Heart right ventricle (tissue), 16 donors: ENCODE data around the gene YDJC. TPM values are rescaled to one million over a fixed set of nuclear protein-coding genes. Genes with fewer than 3 reads are reported as not detected.

Experiments
- ATAC-seq, 8 donors: fragments of 200-7000 bp; cut with Tn5 transposase; one replicate each; pipeline ENCODE4 v1.9.1; 2020; ENCODE audit warnings: mild to moderate bottlenecking in 8 of 8, moderate library complexity in 8 of 8, moderate number of reproducible peaks in 1 of 8
- DNase-seq, 2 donors: peaks; one replicate each; pipeline ENCODE4 v3.0.0-alpha.2; 2020
- H3K27ac ChIP-seq, 10 donors: fragments of 200-600 bp; sonication (generic) in 2 of 10; one replicate each; pipeline versions ENCODE4 v1.5.0 to v1.8.0; 2020 to 2022; ENCODE audit warnings: mild to moderate bottlenecking in 3 of 10
- H3K27me3 ChIP-seq, 7 donors: fragments of 200-600 bp; one replicate each; pipeline ENCODE4 v1.8.0; 2021 to 2022; ENCODE audit warnings: mild to moderate bottlenecking in 2 of 7
- H3K36me3 ChIP-seq, 9 donors: fragments of 200-600 bp; sonication (generic) in 1 of 9; one replicate each; pipeline versions ENCODE4 v1.5.0 to v1.8.0; 2020 to 2022; ENCODE audit warnings: mild to moderate bottlenecking in 2 of 9
- H3K4me1 ChIP-seq, 9 donors: fragments of 200-600 bp; sonication (generic) in 1 of 9; one replicate each; pipeline versions ENCODE4 v1.5.0 to v1.8.0; 2020 to 2022; ENCODE audit warnings: mild to moderate bottlenecking in 4 of 9
- H3K4me3 ChIP-seq, 10 donors: fragments of 200-600 bp; sonication (generic) in 2 of 10; one replicate each; pipeline versions ENCODE4 v1.5.0 to v1.8.0; 2020 to 2022; ENCODE audit warnings: mild to moderate bottlenecking in 7 of 10, moderate library complexity in 2 of 10
- H3K9me3 ChIP-seq, 11 donors: fragments of 200-600 bp in 10 of 11; sonication (generic) in 2 of 11; one replicate each; pipeline versions ENCODE4 v1.5.0 to v1.8.0; 2013 to 2022; ENCODE audit warnings: mild to moderate bottlenecking in 2 of 11, control low read depth in 1 of 11, moderate library complexity in 1 of 11
- WGBS, 2 donors: extraction: QIAGEN DNeasy Blood & Tissue Kit; methylation state at CpG; one replicate each; pipeline ENCODE4 v1.1.7; 2013; ENCODE audit warnings: inconsistent platforms in 1 of 2; 5-methylcytosine and 5-hydroxymethylcytosine counted together
- intact Hi-C, 10 donors: fragments of 100-400 bp; cut with DNase I; formaldehyde crosslinking; loops; one replicate each; pipeline versions ENCODE4 v1.11.1 to v1.14.2; 2022
- polyA plus RNA-seq, 2 donors: library from polyadenylated mRNA; stranded (reverse); fragments of 200-250 nt; gene quantifications; one replicate each; pipeline ENCODE4 v1.2.3, GENCODE V29; 2013
- total RNA-seq, 10 donors: library from RNA; stranded (reverse); fragmentation: NEBNext Ultra II Directional in 3 of 10; extraction: Animal tissue kit (Norgen Biotek cat#: 25700) in 3 of 10; gene quantifications; one replicate each; pipeline versions ENCODE4 v1.2.1 to v1.2.4, GENCODE V29; 2021 to 2023
- TF ChIP-seq, protein P1 (sequence below), 9 donors: fragments of 200-600 bp; sonication (generic) in 2 of 9; IDR thresholded peaks; one replicate each; pipeline versions ENCODE4 v1.5.0 to v1.8.0; 2021 to 2022; ENCODE audit warnings: antibody characterized with exemption in 9 of 9, mild to moderate bottlenecking in 5 of 9, moderate library complexity in 1 of 9
- donor health status: Arrhythmogenic right ventricular cardiomyopathy.
- donor health status: ischemic (EF 13 %, LVEDD 7.1; RV severe dilation, severe dysfunction).
- donor health status: healthy with polysubstance abuse.
- donor health status: DM: no; HTN: yes; CAD: no.
- donor health status: DM: no; HTN: no; CAD: no.
- donor health status: ischemic (EF 25% LVEDD 6.9; RV normal size, moderate dysfunction).
- donor health status: ischemic (EF 25% LVEDD 5.7; RV mildly dilated, moderate dysfunction).
- donor health status: healthy.
- donor health status: DM: yes; HTN: yes; CAD: no.
- donor health status: Ischemic cardiomyopathy.
- donor health status: ischemic (EF 35%, LVEDD 5.7; RV mildly dilated, moderate dysfunction).
- donor health status: nonischemic (EF 11% LVEDD 7.7; RV severe dilation, severe dysfunction).
- donor health status: DM: yes; HTN: yes; CAD: no.
- donor health status: PGD.
- donor health status: ischemic (EF 29% LVEDD 5.4; RV normal size, mild dysfunction).
- donor health status: nonischemic (EF 23%, LVEDD 6.1; RV moderate dilation, normal function).

YDJC gene
- total and polyA plus RNA-seq, 12 donors, result 2.3 to 26.4 (median 4.4) TPM

DNA sequence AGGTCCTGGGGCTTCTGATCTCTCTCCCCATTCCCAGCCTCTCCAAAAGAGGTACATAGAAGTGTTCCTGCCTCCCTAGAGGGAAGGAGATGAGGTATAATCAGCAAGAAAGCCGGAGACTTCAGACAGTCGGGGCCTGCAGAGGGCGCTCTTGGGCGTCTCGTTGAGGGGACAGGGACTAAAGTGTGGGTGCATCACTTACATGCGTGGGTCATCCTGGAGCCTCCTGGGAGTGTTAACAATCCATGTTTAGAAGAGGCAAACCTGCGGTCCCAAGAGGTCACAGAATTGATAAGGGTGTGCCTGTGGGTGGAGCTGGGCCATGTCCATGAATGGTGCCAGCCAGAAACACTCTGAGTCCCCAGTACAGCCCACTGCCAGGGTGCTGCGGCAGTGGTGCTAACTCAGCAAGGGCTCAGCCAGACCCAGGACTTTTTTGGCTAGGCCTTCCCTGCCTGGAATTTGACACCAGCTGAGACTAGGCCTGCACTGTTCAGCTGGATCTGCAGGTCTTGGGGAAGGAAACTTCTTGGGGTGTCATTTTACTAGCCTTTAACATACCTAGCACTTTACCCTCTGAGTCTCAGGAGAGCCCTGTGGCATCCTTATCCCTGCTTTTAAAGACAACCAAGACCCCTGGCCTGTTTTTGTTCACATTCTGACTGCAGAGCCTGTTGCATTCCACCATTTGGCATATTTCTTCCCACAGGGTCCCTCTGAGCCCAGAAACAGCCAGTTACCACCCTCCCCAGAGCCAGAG lies 5.5 kb downstream of the YDJC start:
- peaks cover 0 to 49% (median 8%) of the 10 kb centered on the region in 9 donors for H3K36me3 ChIP-seq
- DNase-seq (peak in 1 of 2 donors; percentile 41), ATAC-seq (peak in 7 of 8 donors; percentile 29 to 74 (median 52))
- intact Hi-C loops, result loop anchor here in 3 of 10 donors (5.0 to 10.0 kb wide), 2 partner anchors 49 to 52 kb away; no protein-coding TSS in a partner anchor
- no peaks in the 10 kb centered on the region for H3K9me3 ChIP-seq
- WGBS, 2 donors, result 50 to 51% methylated on average over 8 of the region's 8 CpGs
- H3K4me3 ChIP-seq, result no peak overlapping the region
- H3K4me1 ChIP-seq, result peaks cover 0 to 64% (median 54%) of the 10 kb centered on the region in 9 donors
- TF ChIP-seq, protein P1, sequence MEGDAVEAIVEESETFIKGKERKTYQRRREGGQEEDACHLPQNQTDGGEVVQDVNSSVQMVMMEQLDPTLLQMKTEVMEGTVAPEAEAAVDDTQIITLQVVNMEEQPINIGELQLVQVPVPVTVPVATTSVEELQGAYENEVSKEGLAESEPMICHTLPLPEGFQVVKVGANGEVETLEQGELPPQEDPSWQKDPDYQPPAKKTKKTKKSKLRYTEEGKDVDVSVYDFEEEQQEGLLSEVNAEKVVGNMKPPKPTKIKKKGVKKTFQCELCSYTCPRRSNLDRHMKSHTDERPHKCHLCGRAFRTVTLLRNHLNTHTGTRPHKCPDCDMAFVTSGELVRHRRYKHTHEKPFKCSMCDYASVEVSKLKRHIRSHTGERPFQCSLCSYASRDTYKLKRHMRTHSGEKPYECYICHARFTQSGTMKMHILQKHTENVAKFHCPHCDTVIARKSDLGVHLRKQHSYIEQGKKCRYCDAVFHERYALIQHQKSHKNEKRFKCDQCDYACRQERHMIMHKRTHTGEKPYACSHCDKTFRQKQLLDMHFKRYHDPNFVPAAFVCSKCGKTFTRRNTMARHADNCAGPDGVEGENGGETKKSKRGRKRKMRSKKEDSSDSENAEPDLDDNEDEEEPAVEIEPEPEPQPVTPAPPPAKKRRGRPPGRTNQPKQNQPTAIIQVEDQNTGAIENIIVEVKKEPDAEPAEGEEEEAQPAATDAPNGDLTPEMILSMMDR (IDR thresholded peaks at IDR 0.05), result peak in 7 of 9 donors; percentile 10 to 48 (median 41)
- no peaks in the 10 kb centered on the region for H3K27me3 ChIP-seq
- H3K27ac ChIP-seq, result peak overlapping the region in 4 of 10 donors; percentile 1 to 52 (median 32)

DNA sequence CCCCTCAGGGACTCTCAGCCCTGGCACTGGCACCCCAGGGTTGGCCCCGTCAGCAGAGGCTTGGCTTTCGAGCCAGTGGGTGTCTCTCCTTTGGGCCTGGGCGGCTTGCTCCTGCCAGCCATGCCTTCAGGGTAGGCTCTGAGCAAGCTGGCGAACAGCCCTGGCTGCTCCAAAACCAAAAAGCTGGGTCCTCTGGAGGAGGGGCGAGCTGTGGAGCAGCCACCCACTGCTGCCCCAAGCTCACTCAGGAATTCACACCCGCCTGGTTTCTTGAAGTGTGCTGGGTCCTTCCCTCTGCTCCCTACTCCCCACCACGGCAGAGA lies 6.2 kb downstream of the YDJC start:
- DNase-seq (no peak), ATAC-seq (peak in 2 of 8 donors; percentile 16 to 27)
- peaks cover 0 to 51% (median 8%) of the 10 kb centered on the region in 9 donors for H3K36me3 ChIP-seq
- no peak overlapping the region for H3K4me3 ChIP-seq
- TF ChIP-seq, protein P1 (IDR thresholded peaks at IDR 0.05), result no peak
- H3K9me3 ChIP-seq, result no peaks in the 10 kb centered on the region
- H3K4me1 ChIP-seq, result peaks cover 0 to 57% (median 49%) of the 10 kb centered on the region in 9 donors
- intact Hi-C loops, result loop anchor here in 3 of 10 donors (5.0 to 10.0 kb wide), 2 partner anchors 49 to 51 kb away; no protein-coding TSS in a partner anchor
- 70 to 82% methylated on average over 7 of the region's 7 CpGs for WGBS, 2 donors
- peak overlapping the region in 4 of 10 donors; percentile 1 to 34 (median 21) for H3K27ac ChIP-seq
- H3K27me3 ChIP-seq, result no peaks in the 10 kb centered on the region

DNA sequence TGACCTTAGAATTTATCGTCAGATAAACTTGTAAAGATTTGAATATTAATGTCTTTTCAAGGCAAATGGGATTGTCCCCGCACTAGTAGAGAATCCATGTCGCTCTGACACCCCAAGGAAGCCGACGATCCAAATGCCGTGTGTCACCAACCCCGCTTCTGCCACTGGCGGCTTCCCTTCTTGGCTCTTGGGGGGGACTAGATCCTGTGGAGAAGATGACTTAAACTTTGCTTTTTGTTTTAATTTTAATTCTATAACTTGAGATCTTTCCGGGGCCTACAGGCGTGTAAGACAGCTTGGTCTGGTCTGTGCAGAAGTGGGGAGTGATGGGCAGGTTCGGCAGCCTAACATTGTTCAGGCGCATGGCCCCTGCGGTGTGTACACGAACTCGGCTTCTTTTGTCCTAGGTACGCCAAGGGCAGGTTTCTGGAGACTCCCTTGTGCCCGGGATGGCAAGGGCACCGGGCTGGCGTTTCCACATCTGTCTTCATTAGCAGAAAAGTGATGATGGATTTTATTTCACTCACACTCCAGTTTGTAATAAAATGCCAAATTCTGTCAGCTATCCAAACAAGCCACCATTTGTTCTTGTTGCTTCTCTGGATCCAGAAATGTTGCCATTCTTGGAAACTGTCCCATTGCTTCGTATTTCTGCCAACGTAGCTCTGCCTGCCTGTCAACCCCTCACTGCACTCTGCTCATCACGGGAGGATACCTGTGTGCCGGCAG lies 6.7 kb downstream of the YDJC start:
- no peak for ATAC-seq
- Histone ChIP-seq H3K27me3 (no peaks in the 10 kb centered on the region), H3K4me1 (peaks cover 0 to 53% (median 49%) of the 10 kb centered on the region in 9 donors), H3K9me3 (no peaks in the 10 kb centered on the region), H3K36me3 (peaks cover 0 to 50% (median 8%) of the 10 kb centered on the region in 9 donors), H3K4me3 (no peak overlapping the region), H3K27ac (peak overlapping the region in 4 of 10 donors; percentile 12 to 34 (median 30))
- TF ChIP-seq, protein P1 (IDR thresholded peaks at IDR 0.05), result no peak
- no peak for DNase-seq
- intact Hi-C loops, result loop anchor here in 3 of 10 donors (5.0 to 10.0 kb wide), 2 partner anchors 48 to 51 kb away; no protein-coding TSS in a partner anchor
- WGBS, 2 donors, result 85 to 87% methylated on average over 23 of the region's 23 CpGs
